ENCODE measurements around the gene MCL1.
"Not testable (repeated sequence)": the region's sequence is repeated elsewhere in the genome, so short reads cannot be mapped to it uniquely, and the experiment has no call there.

MCL1 gene

DNA sequence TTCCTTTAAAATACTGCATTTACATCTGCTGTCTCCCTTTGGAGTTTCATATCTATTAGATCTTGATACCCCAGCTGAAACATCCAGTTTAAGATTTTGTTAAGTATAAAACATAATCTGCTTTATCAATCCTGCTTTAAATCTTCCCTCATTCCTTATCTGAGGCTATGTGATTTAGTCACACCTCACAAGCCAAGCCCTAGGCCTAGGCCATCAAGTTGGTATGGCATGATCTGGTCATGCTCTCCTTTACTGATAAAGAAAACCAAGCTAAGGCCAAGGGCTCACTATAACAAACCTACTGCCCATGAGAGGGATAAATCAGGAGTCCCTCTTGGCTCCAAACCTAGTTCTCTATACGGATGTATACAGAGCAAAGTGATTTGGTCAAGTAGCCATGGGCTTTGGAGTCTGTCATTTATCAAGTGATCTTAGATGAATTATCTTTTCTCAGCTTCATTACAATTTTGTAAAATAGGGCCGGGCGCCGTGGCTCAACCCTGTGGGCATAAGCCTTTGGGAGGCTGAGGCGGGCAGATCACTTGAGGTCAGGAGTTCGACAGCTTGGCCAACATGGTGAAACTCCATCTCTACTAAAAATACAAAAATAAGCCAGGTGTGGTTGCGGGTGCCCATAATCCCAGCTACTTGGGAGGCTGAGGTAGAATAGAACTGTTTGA is 27.2 kb upstream of the MCL1 start:
- TF ChIP-seq MYC (IDR thresholded peaks at IDR 0.05; ENCODE audit: low read depth, low read length), result no peak
- no peak for TF ChIP-seq POLR2A (IDR thresholded peaks at IDR 0.05; ENCODE audit: extremely low read depth, insufficient read length)
- no peak for DNase-seq (ENCODE audit: low read depth)
- H3K4me3 ChIP-seq (ENCODE audit: low read depth, low read length), result no peak overlapping the region

DNA sequence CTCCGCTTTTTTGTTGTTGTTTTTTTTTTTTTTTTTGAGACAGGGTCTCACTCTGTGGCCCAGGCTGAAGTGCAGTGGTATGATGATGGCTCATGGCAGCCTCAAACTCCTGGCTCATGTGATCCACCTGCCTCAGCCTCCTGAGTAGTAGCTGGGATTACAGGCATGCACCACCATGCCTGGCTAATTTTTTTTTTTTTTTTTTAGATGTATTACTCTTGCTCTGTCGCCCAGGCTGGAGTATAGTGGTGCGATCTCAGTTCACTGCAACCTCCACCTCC is 26.0 kb upstream of the MCL1 start:
- not testable (repeated sequence) for DNase-seq (ENCODE audit: low read depth); H3K4me3 ChIP-seq (ENCODE audit: low read depth, low read length)

DNA sequence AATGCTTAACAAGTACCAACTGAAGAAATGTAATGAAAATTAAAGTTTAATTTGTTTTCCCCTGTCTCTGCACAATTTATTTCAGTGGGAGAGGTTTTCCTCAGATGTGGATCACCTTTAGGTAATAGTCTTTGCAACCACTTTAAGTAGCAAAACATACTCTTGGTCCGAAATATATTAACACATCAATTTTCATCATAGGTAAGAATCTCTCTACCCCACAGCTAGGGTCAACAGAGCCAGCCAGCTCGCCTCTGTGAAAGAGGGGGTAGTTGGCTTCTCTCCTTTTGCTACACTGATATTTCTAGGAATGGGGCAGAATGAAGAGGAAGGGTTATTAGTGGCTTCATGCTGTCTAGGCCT is 24.8 kb upstream of the MCL1 start:
- TF ChIP-seq, protein P1, sequence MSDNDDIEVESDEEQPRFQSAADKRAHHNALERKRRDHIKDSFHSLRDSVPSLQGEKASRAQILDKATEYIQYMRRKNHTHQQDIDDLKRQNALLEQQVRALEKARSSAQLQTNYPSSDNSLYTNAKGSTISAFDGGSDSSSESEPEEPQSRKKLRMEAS (IDR thresholded peaks at IDR 0.05; ENCODE audit: low read depth, low read length), result no peak
- TF ChIP-seq MYC (IDR thresholded peaks at IDR 0.05; ENCODE audit: low read depth, low read length), result no peak
- no peak for TF ChIP-seq POLR2A (IDR thresholded peaks at IDR 0.05; ENCODE audit: extremely low read depth, insufficient read length)
- TF ChIP-seq, protein P2, sequence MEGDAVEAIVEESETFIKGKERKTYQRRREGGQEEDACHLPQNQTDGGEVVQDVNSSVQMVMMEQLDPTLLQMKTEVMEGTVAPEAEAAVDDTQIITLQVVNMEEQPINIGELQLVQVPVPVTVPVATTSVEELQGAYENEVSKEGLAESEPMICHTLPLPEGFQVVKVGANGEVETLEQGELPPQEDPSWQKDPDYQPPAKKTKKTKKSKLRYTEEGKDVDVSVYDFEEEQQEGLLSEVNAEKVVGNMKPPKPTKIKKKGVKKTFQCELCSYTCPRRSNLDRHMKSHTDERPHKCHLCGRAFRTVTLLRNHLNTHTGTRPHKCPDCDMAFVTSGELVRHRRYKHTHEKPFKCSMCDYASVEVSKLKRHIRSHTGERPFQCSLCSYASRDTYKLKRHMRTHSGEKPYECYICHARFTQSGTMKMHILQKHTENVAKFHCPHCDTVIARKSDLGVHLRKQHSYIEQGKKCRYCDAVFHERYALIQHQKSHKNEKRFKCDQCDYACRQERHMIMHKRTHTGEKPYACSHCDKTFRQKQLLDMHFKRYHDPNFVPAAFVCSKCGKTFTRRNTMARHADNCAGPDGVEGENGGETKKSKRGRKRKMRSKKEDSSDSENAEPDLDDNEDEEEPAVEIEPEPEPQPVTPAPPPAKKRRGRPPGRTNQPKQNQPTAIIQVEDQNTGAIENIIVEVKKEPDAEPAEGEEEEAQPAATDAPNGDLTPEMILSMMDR (IDR thresholded peaks at IDR 0.05; ENCODE audit: low read depth, low read length), result no peak
- no peak overlapping the region for H3K4me3 ChIP-seq (ENCODE audit: low read depth, low read length)
- no peak for DNase-seq (ENCODE audit: low read depth)

DNA sequence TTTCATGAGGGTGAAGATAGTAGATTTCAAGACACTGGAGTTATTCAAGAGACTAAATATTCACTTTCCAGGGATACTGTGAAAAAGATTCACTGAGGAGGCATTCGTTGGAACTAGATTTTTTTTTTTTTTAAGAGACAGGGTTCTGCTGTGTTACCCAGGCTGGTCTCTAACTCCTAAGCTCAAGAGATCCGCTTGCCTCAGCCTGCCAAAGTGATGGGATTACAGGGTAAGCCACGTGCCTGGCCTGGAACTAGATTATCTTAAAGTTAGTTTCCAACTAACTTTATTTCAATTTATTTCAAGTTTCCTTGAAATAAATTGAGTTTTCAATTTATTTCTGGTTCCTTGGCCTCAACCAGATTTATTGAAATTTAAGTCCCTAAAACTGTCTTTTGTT is 24.3 kb upstream of the MCL1 start:
- no peak overlapping the region for H3K4me3 ChIP-seq (ENCODE audit: low read depth, low read length)
- TF ChIP-seq, protein P2 (IDR thresholded peaks at IDR 0.05; ENCODE audit: low read depth, low read length), result no peak
- TF ChIP-seq MYC (IDR thresholded peaks at IDR 0.05; ENCODE audit: low read depth, low read length) (no peak), POLR2A (IDR thresholded peaks at IDR 0.05; ENCODE audit: extremely low read depth, insufficient read length) (no peak)
- TF ChIP-seq, protein P1 (IDR thresholded peaks at IDR 0.05; ENCODE audit: low read depth, low read length), result no peak
- no peak for DNase-seq (ENCODE audit: low read depth)

DNA sequence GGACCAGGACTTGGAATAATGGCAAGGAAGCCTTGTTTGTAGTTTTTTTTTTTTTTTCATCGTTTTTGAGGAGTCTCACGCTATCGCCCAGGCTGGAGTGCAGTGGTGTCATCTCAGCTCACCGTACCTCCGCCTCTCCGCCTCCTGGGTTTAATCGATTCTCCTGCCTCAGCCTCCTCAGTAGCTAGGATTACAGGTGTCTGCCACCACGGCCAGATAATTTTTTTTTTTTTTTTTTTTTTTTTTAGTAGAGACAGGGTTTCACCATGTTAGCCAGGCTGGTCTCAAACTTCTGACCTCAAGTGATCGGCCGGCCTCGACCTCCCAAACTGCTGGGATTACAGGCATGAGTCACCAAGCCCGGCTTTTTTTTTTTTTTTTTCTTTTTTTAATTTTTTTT is 23.0 kb upstream of the MCL1 start:
- not testable (repeated sequence) for H3K4me3 ChIP-seq (ENCODE audit: low read depth, low read length); DNase-seq (ENCODE audit: low read depth)

DNA sequence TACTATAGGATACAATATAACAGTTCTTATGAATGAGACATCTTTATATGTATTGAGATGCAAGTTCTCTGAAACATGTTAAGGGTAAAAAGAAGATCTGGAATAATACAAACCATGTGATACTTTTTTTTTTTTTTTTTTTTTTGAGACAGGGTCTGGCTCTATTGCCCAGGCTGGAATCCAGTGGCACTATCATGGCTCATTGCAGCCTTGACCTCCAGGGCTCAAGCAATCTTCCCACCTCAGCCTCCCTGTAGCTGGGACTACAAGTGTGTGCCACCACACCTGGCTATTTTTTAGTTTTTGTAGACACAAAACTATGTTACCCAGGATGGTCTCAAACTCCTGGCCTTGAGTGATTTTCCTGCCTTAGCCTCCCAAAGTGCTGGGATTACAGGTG is 22.1 kb upstream of the MCL1 start:
- TF ChIP-seq, protein P2 (IDR thresholded peaks at IDR 0.05; ENCODE audit: low read depth, low read length), result no peak
- TF ChIP-seq, protein P1 (IDR thresholded peaks at IDR 0.05; ENCODE audit: low read depth, low read length), result no peak
- no peak for TF ChIP-seq MYC (IDR thresholded peaks at IDR 0.05; ENCODE audit: low read depth, low read length)
- no peak for TF ChIP-seq POLR2A (IDR thresholded peaks at IDR 0.05; ENCODE audit: extremely low read depth, insufficient read length)
- H3K4me3 ChIP-seq (ENCODE audit: low read depth, low read length), result no peak overlapping the region
- no peak for DNase-seq (ENCODE audit: low read depth)

DNA sequence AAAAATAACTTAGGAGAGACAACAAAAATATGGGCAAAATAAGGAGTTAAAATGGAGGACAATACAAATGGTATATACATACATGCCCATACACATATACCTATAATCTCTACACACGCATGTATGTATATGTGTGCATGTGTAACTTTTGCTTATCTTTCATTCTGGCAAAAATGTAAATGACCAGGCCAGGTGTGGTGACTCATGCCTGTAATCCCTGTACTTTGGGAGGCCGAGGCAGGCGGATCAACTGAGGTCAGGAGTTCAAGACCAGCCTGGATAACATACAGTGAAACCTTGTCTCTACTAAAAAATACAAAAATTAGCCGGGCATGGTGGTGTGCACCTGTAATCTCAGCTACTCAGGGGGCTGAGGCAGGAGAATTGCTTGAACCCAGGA is 18.9 kb upstream of the MCL1 start:
- not testable (repeated sequence) for H3K4me3 ChIP-seq (ENCODE audit: low read depth, low read length); DNase-seq (ENCODE audit: low read depth)

DNA sequence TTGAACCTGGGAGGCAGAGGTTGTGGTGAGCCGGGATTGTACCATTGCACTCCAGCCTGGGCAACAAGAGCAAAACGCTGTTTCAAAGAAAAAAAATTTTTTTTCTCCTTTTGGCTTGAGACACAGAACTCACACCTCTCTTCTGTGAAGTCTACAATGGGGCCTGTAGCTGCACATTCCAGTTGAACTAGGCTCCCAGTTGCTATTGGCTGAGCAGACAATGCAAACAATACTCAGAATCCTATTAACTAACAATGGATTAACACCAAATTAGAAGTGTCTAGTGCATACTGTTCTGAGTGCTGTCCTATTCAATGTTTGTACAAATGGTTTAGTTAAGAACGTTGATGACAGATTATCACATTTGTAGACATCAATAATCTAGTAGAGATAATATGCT is 17.6 kb upstream of the MCL1 start:
- no peak for DNase-seq (ENCODE audit: low read depth)
- TF ChIP-seq POLR2A (IDR thresholded peaks at IDR 0.05; ENCODE audit: extremely low read depth, insufficient read length) (no peak), MYC (IDR thresholded peaks at IDR 0.05; ENCODE audit: low read depth, low read length) (no peak)
- TF ChIP-seq, protein P2 (IDR thresholded peaks at IDR 0.05; ENCODE audit: low read depth, low read length), result no peak
- TF ChIP-seq, protein P1 (IDR thresholded peaks at IDR 0.05; ENCODE audit: low read depth, low read length), result no peak
- no peak overlapping the region for H3K4me3 ChIP-seq (ENCODE audit: low read depth, low read length)
